Measurements from ENCODE around the gene CPNE5. TPM values are rescaled to one million over a fixed set of nuclear protein-coding genes. Genes with fewer than 3 reads are reported as not detected.

The CPNE5 gene
- total and polyA plus RNA-seq, 2 of the 4 experiments (the other 2 are of a cell fraction), result 0.07 TPM; not detected in 1

DNA sequence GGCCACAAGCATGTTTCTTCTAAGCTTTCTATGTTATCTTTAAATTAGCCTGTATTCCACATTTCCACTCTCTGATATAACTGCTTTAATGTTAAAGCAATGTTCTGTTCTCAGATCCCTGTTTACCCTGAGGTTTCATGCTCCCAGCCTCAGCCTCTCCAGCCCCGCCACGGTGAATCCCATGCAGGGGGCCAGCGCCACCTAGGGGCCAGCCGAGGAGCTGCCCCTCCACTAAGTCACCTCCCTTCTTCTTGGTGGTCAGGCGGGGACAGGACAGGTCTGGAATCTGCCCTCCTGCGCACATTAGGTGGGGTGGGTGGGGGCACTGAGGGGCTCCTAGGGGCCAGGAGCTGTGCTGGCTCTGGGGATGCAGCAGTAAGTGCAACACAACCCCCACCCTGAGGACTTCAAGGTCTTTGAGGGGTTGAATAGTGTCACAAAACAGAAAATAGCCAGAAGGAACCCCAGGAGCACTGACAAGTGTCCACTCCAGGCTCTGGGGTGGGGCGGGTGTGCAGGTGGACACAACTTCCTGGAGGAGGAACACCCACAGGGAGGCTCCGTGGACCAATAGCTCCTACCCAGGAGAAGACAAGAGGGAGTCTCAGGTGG lies 80.0 kb downstream of the CPNE5 start:
- BruUV-seq (replicated peaks), result no TSS peak
- no peak overlapping the region for H3K56ac ChIP-seq (ENCODE audit: extremely low read depth, insufficient read depth, low read length)
- no CpG with 5 or more reads among the region's 8 CpGs for WGBS, 2 experiments (ENCODE audit: extremely low coverage in 2 of 2, insufficient read length in 1 of 2)
- H3K27me3 ChIP-seq (ENCODE audit: control insufficient read depth, insufficient read depth, low read length), result peaks cover 18% of the 10 kb centered on the region
- no peak overlapping the region for H2AFZ ChIP-seq (replicated peaks; ENCODE audit: low read length, poor library complexity)
- no peak overlapping the region for H3K27ac ChIP-seq (ENCODE audit: insufficient read depth, low read length)
- H4K8ac ChIP-seq (ENCODE audit: low read depth in 2 of 2, low read length in 2 of 2), result no peak overlapping the region
- H2AK5ac ChIP-seq (ENCODE audit: low read depth, low read length), result no peak overlapping the region
- no peak overlapping the region for H3K9ac ChIP-seq (ENCODE audit: low read depth, low read length)
- H2BK120ac ChIP-seq (ENCODE audit: low read depth, low read length), result no peak overlapping the region
- no peaks in the 10 kb centered on the region for H4K20me1 ChIP-seq (ENCODE audit: insufficient read depth, low read length)
- H2BK5ac ChIP-seq (ENCODE audit: low read depth, low read length, poor library complexity, severe bottlenecking), result no peak overlapping the region
- H3K79me1 ChIP-seq (ENCODE audit: low read depth in 1 of 2, low read length in 2 of 2), result no peaks in the 10 kb centered on the region
- H4K5ac ChIP-seq (ENCODE audit: low read depth, low read length), result no peak overlapping the region
- in situ Hi-C loops (cut with MboI; ENCODE audit: low sequenced_read_pairs) (loop anchor here (5.0 kb wide), 1 partner anchor 137 kb away; no protein-coding TSS in a partner anchor), dilution Hi-C loops (cut with HindIII; ENCODE audit: low sequenced_read_pairs, unreplicated experiment) (no loop called here), intact Hi-C loops (cut with micrococcal nuclease) (loop anchor here (1.0 to 2.0 kb wide), 4 partner anchors 71 to 144 kb away; no protein-coding TSS in a partner anchor)
- H3K14ac ChIP-seq (replicated peaks; ENCODE audit: low read depth, low read length), result no peak overlapping the region
- no peak overlapping the region for H2BK20ac ChIP-seq (ENCODE audit: low read depth, low read length)
- no peak overlapping the region for H3K23ac ChIP-seq (ENCODE audit: low read depth, low read length)
- peak; percentile 99 for ATAC-seq (ENCODE audit: low read depth)
- no peak overlapping the region for H3K4me3 ChIP-seq (ENCODE audit: insufficient read depth, low read depth, low read length)
- TF ChIP-seq MAFK (IDR thresholded peaks at IDR 0.05; ENCODE audit: low read depth, low read length), result no peak
- no peak for TF ChIP-seq FOS (IDR thresholded peaks at IDR 0.05; ENCODE audit: low read depth, low read length)
- TF ChIP-seq NFE2L2 (IDR thresholded peaks at IDR 0.05; ENCODE audit: low read depth, low read length), result no peak
- TF ChIP-seq BHLHE40 (IDR thresholded peaks at IDR 0.05; ENCODE audit: low read depth, low read length), result no peak
- peak; percentile 85; the same call in 1 of the 2 replicates for TF ChIP-seq MAZ (IDR thresholded peaks at IDR 0.05; ENCODE audit: borderline replicate concordance, low read depth, low read length)
- TF ChIP-seq RFX5 (IDR thresholded peaks at IDR 0.05; ENCODE audit: low read depth, low read length), result no peak
- no peak for TF ChIP-seq POLR2A (IDR thresholded peaks at IDR 0.05; ENCODE audit: low read depth, low read length)
- TF ChIP-seq RAD21 (IDR thresholded peaks at IDR 0.05; ENCODE audit: low read length), result peak; percentile 95
- TF ChIP-seq USF2 (IDR thresholded peaks at IDR 0.05; ENCODE audit: low read depth, low read length), result no peak
- TF ChIP-seq CEBPB (IDR thresholded peaks at IDR 0.05; ENCODE audit: low read depth, low read length), result no peak
- TF ChIP-seq, protein P1, sequence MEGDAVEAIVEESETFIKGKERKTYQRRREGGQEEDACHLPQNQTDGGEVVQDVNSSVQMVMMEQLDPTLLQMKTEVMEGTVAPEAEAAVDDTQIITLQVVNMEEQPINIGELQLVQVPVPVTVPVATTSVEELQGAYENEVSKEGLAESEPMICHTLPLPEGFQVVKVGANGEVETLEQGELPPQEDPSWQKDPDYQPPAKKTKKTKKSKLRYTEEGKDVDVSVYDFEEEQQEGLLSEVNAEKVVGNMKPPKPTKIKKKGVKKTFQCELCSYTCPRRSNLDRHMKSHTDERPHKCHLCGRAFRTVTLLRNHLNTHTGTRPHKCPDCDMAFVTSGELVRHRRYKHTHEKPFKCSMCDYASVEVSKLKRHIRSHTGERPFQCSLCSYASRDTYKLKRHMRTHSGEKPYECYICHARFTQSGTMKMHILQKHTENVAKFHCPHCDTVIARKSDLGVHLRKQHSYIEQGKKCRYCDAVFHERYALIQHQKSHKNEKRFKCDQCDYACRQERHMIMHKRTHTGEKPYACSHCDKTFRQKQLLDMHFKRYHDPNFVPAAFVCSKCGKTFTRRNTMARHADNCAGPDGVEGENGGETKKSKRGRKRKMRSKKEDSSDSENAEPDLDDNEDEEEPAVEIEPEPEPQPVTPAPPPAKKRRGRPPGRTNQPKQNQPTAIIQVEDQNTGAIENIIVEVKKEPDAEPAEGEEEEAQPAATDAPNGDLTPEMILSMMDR (conservative IDR thresholded peaks at IDR 0.05; ENCODE audit: low read depth, low read length), result peak; percentile 98
- peak; percentile 86 for TF ChIP-seq SMC3 (IDR thresholded peaks at IDR 0.05; ENCODE audit: low read depth, low read length)
- POLR2A ChIA-PET (ENCODE audit: unreplicated experiment), result interaction anchor here (0.8 kb wide), 1 partner anchor 83 kb away, joined by 7 read pairs; no protein-coding TSS in a partner anchor
- H4K91ac ChIP-seq (ENCODE audit: insufficient read depth, low read depth, low read length), result no peak overlapping the region
- H3K36me3 ChIP-seq (ENCODE audit: control insufficient read depth, insufficient read depth, low read length), result no peaks in the 10 kb centered on the region
- H2AK9ac ChIP-seq (replicated peaks; ENCODE audit: low read depth, low read length, poor library complexity), result peak overlapping the region; percentile 86
- H3K9me1 ChIP-seq (ENCODE audit: insufficient read depth, low read length), result no peaks in the 10 kb centered on the region
- H3K4me1 ChIP-seq (ENCODE audit: control insufficient read depth, insufficient read depth, low read length), result no peaks in the 10 kb centered on the region
- peak; percentile 68 for DNase-seq
- H3K18ac ChIP-seq (ENCODE audit: low read depth, low read length), result no peak overlapping the region
- H3K4ac ChIP-seq (ENCODE audit: low read depth, low read length), result no peak overlapping the region
- no peak overlapping the region for H3K4me2 ChIP-seq (ENCODE audit: low read depth, low read length)
- H2BK15ac ChIP-seq (ENCODE audit: low read depth, low read length), result no peak overlapping the region
- no peaks in the 10 kb centered on the region for H3K9me3 ChIP-seq (ENCODE audit: control insufficient read depth, insufficient read depth, low read length)
- CTCF ChIA-PET, result interaction anchor here (0.5 to 2.2 kb wide), 9 partner anchors 10 to 480 kb away, joined by 3 to 11 read pairs (median 4); partner anchors contain the start of gene CDKN1A
